22Rv1 (cell line): ENCODE measurements around the gene SCNN1B.

Experiments
- CTCF ChIP-seq: fragments of 450-650 bp; IDR thresholded peaks from 2 replicates; pipeline ENCODE4 v1.5.1; 2017; ENCODE audit warnings: mild to moderate bottlenecking
- ZFX ChIP-seq: fragments of 450-650 bp; IDR thresholded peaks from 2 replicates; pipeline ENCODE4 v1.6.1; 2017; ENCODE audit warnings: antibody characterized with exemption, borderline replicate concordance

GRCh38 chr16:23357761-23358290, 55.7 kb downstream of the SCNN1B start:
- TF ChIP-seq CTCF (no peak), ZFX (no peak)
